GM19240 (cell line): ENCODE measurements around the gene SSH2.
"Not testable (repeated sequence)": the region's sequence is repeated elsewhere in the genome, so short reads cannot be mapped to it uniquely, and the experiment has no call there.

ENCODE experiments used
- DNase-seq: peaks from one replicate; pipeline ENCODE4 v3.0.0; 2011; ENCODE audit warnings: low spot score; ENCODE audit not compliant: insufficient read length

Gene SSH2

GRCh38 chr17:29711588-29712385, 218.2 kb downstream of the SSH2 start:
- no peak for DNase-seq

GRCh38 chr17:29710891-29711418, 219.1 kb downstream of the SSH2 start:
- no peak for DNase-seq

GRCh38 chr17:29710520-29710884, 219.5 kb downstream of the SSH2 start:
- no peak for DNase-seq

GRCh38 chr17:29709866-29710519, 220.0 kb downstream of the SSH2 start:
- no peak for DNase-seq

GRCh38 chr17:29707212-29707571, 222.8 kb downstream of the SSH2 start:
- DNase-seq, result no peak

GRCh38 chr17:29706045-29706431, 224.0 kb downstream of the SSH2 start:
- no peak for DNase-seq

GRCh38 chr17:29705386-29705785, 224.6 kb downstream of the SSH2 start:
- DNase-seq, result no peak

GRCh38 chr17:29699283-29699682, 230.7 kb downstream of the SSH2 start:
- DNase-seq, result no peak

GRCh38 chr17:29698837-29699236, 231.2 kb downstream of the SSH2 start:
- DNase-seq, result no peak

- no peak for DNase-seq
These were observed 231.8 kb downstream of the SSH2 start for GRCh38 chr17:29698019-29698777.

- DNase-seq, result no peak
These were observed 232.7 kb downstream of the SSH2 start for GRCh38 chr17:29697371-29697770.

- no peak for DNase-seq
These were observed 235.0 kb downstream of the SSH2 start for GRCh38 chr17:29694918-29695563.

GRCh38 chr17:29693751-29694150, 236.3 kb downstream of the SSH2 start:
- DNase-seq, result no peak

GRCh38 chr17:29687596-29687995, 242.4 kb downstream of the SSH2 start:
- DNase-seq, result no peak

GRCh38 chr17:29686993-29687590, 242.9 kb downstream of the SSH2 start:
- DNase-seq, result no peak

GRCh38 chr17:29683481-29683880, 246.5 kb downstream of the SSH2 start:
- no peak for DNase-seq

- DNase-seq, result no peak
These were observed 247.0 kb downstream of the SSH2 start for GRCh38 chr17:29682987-29683386.

GRCh38 chr17:29682054-29682453, 248.0 kb downstream of the SSH2 start:
- DNase-seq, result no peak

- no peak for DNase-seq
These were observed 252.2 kb downstream of the SSH2 start for GRCh38 chr17:29677824-29678223.

- no peak for DNase-seq
These were observed 252.7 kb downstream of the SSH2 start for GRCh38 chr17:29677221-29677791.

GRCh38 chr17:29675961-29676360, 254.1 kb downstream of the SSH2 start:
- not testable (repeated sequence) for DNase-seq
